Stimulated activated memory B cell treated with anti-CD40 and anti-IgM and Interleukin-4, amounts not matched to agents 10 μg/mL and 1 μg/mL and 100 μg/mL, for 72 hours (primary cell): ENCODE data around the gene PIM2.
"Not testable (repeated sequence)": the region's sequence is repeated elsewhere in the genome, so short reads cannot be mapped to it uniquely, and the experiment has no call there.

ENCODE experiments used
- ATAC-seq: fragments of 150-1000 bp; cut with Tn5 transposase; 2 replicates; pipeline ENCODE4 v1.10.0; 2021
- H3K27ac Mint-ChIP-seq: one replicate; pipeline ENCODE4 v1.8.0; 2022; ENCODE audit warnings: mild to moderate bottlenecking, mixed read lengths
- H3K27me3 Mint-ChIP-seq: one replicate; pipeline ENCODE4 v1.8.0; 2022; ENCODE audit warnings: mixed read lengths
- H3K36me3 Mint-ChIP-seq: one replicate; pipeline ENCODE4 v1.8.0; 2022; ENCODE audit warnings: mixed read lengths
- H3K4me1 Mint-ChIP-seq: one replicate; pipeline ENCODE4 v1.8.0; 2022; ENCODE audit warnings: mixed read lengths
- H3K4me3 Mint-ChIP-seq: one replicate; pipeline ENCODE4 v1.8.0; 2022; ENCODE audit warnings: mild to moderate bottlenecking, moderate library complexity, mixed read lengths
- H3K9me3 Mint-ChIP-seq: one replicate; pipeline ENCODE4 v1.8.0; 2022; ENCODE audit warnings: mixed read lengths

Gene PIM2

DNA sequence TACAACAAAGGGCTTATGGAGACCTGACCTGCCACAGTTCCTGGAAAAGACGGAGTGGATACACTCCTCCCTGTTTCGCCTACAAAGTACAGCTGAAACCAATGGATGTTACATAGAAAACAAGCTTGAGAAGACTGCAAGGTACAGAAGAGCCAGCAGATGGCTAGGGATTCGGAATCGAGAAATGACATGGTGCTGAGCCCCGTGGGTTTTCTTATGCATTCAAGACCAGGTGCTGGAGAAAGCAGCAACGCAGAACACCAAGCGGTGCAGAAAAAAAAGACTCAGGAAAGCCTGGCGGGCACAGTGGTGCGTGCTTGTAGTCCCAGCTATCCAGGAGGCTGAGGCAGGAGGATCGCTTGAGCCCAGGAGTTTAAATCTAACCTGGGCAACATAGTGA lies 35.1 kb downstream of the PIM2 start:
- Mint-ChIP-seq H3K4me3 (no peak overlapping the region), H3K4me1 (no peaks in the 10 kb centered on the region), H3K9me3 (no peaks in the 10 kb centered on the region), H3K36me3 (no peaks in the 10 kb centered on the region), H3K27ac (no peak overlapping the region), H3K27me3 (no peaks in the 10 kb centered on the region)
- no peak for ATAC-seq

DNA sequence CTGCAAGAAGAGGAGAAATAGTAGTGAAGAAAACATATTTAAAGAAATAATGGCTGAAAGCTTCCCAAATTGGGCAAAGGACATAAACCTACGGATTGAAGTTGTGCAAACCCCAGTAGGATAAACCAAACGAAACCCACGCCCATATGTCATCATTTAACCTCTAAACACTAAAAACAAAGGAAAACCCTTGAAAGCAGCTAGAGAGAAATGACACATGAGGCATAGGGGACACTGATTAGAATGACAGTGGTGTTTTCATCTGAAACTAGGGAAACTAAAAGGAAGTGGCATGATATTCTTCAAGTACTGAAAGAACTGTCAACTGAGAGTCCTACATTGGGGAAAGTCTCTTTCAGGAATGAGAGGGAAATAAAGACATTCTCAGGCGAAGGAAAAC lies 41.9 kb downstream of the PIM2 start:
- H3K27ac Mint-ChIP-seq, H3K9me3 Mint-ChIP-seq, H3K4me1 Mint-ChIP-seq, ATAC-seq, H3K36me3 Mint-ChIP-seq, H3K4me3 Mint-ChIP-seq, H3K27me3 Mint-ChIP-seq: not testable (repeated sequence)

DNA sequence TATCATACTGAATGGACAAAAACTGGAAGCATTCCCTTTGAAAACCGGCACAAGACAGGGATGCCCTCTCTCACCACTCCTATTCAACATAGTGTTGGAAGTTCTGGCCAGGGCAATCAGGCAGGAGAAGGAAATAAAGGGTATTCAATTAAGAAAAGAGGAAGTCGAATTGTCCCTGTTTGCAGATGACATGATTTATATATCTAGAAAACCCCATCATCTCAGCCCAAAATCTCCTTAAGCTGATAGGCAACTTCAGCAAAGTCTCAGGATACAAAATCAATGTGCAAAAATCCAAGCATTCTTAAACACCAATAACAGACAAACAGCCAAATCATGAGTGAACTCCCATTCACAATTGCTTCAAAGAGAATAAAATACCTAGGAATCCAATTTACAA lies 46.8 kb downstream of the PIM2 start:
- not testable (repeated sequence) for ATAC-seq, H3K4me3 Mint-ChIP-seq, H3K4me1 Mint-ChIP-seq, H3K27me3 Mint-ChIP-seq, H3K27ac Mint-ChIP-seq, H3K9me3 Mint-ChIP-seq, H3K36me3 Mint-ChIP-seq

DNA sequence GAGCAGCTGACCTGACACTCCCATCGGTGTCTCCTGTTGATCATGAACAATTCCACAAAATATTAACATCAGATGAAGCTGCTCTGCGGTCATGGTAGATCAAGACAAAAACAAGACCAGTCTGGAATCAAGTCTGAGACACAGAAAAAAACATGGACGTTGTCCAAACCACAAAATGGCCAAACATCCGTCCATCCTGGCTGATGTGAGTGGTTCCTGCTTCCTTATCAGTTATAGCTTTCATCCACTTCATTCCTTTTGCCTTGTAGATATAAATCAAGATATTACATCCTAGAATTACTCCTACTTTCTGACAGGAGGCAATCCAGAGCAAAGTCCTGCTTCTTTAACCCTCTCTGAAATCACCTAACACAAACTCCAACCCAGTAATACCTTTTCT lies 54.6 kb downstream of the PIM2 start:
- Mint-ChIP-seq H3K36me3 (no peaks in the 10 kb centered on the region), H3K4me3 (no peak overlapping the region), H3K27ac (no peak overlapping the region), H3K27me3 (no peaks in the 10 kb centered on the region), H3K9me3 (no peaks in the 10 kb centered on the region), H3K4me1 (no peaks in the 10 kb centered on the region)
- ATAC-seq = no peak
